HEK293T (cell line): ENCODE measurements around the gene KCNE4.

Experiments
- BHLHE40 ChIP-seq: fragments of 450-650 bp; IDR thresholded peaks from 2 replicates; pipeline ENCODE4 v1.6.1; 2016; ENCODE audit warnings: mild to moderate bottlenecking, moderate library complexity, borderline replicate concordance
- CTBP1 ChIP-seq: fragments of 450-650 bp; IDR thresholded peaks from 2 replicates; pipeline ENCODE4 v1.6.1; 2016; ENCODE audit warnings: borderline replicate concordance
- ELF4 ChIP-seq: fragments of 450-650 bp; IDR thresholded peaks from 2 replicates; pipeline ENCODE4 v1.6.1; 2017; ENCODE audit warnings: antibody characterized with exemption
- FOXA1 ChIP-seq: fragments of 450-650 bp; IDR thresholded peaks from 2 replicates; pipeline ENCODE4 v1.6.1; 2016; ENCODE audit warnings: mild to moderate bottlenecking
- FOXK2 ChIP-seq: fragments of 450-650 bp; IDR thresholded peaks from 2 replicates; pipeline ENCODE4 v1.6.1; 2016; ENCODE audit warnings: mild to moderate bottlenecking
- FOXM1 ChIP-seq: fragments of 450-650 bp; IDR thresholded peaks from 2 replicates; pipeline ENCODE4 v1.6.1; 2017; ENCODE audit warnings: mild to moderate bottlenecking, borderline replicate concordance
- HDGF ChIP-seq: fragments of 450-650 bp; IDR thresholded peaks from 2 replicates; pipeline ENCODE4 v1.6.1; 2017; ENCODE audit warnings: antibody characterized with exemption, borderline replicate concordance
- L3MBTL2 ChIP-seq: fragments of 450-650 bp; conservative IDR thresholded peaks from 2 replicates; pipeline ENCODE4 v1.6.1; 2016; ENCODE audit warnings: mild to moderate bottlenecking
- NFRKB ChIP-seq: fragments of 450-650 bp; IDR thresholded peaks from 2 replicates; pipeline ENCODE4 v1.6.1; 2016; ENCODE audit warnings: mild to moderate bottlenecking, moderate library complexity
- PKNOX1 ChIP-seq: fragments of 450-650 bp; IDR thresholded peaks from 2 replicates; pipeline ENCODE4 v1.6.1; 2016
- SP1 ChIP-seq: fragments of 450-650 bp; IDR thresholded peaks from 2 replicates; pipeline ENCODE4 v1.6.1; 2017
- SUZ12 ChIP-seq: fragments of 450-650 bp; IDR thresholded peaks from 2 replicates; pipeline ENCODE4 v1.6.1; 2016; ENCODE audit warnings: mild to moderate bottlenecking
- TARDBP ChIP-seq: fragments of 450-650 bp; IDR thresholded peaks from 2 replicates; pipeline ENCODE4 v1.6.1; 2016
- ZNF384 ChIP-seq: fragments of 450-650 bp; IDR thresholded peaks from 2 replicates; pipeline ENCODE4 v1.6.1; 2016

GRCh38 chr2:223071139-223071538 lies 19.1 kb downstream of the KCNE4 start:
- no peak for TF ChIP-seq ZNF384
- TF ChIP-seq SP1: no peak
- TF ChIP-seq BHLHE40: no peak
- no peak for TF ChIP-seq TARDBP
- TF ChIP-seq FOXK2: no peak
- TF ChIP-seq SUZ12: no peak
- TF ChIP-seq PKNOX1: no peak
- TF ChIP-seq HDGF: no peak
- no peak for TF ChIP-seq CTBP1
- no peak for TF ChIP-seq FOXA1
- no peak for TF ChIP-seq ELF4
- TF ChIP-seq FOXM1: no peak
- no peak for TF ChIP-seq NFRKB
- TF ChIP-seq L3MBTL2: no peak
